ENCODE results near the gene BATF.

Gene BATF

GRCh38 chr14:75535164-75535898 lies 13.1 kb downstream of the BATF start:
- DNase-seq: no peak

GRCh38 chr14:75537071-75537470 lies 14.8 kb downstream of the BATF start:
- no peak for DNase-seq

GRCh38 chr14:75539162-75539560 lies 16.9 kb downstream of the BATF start:
- no peak for DNase-seq

- peak; percentile 84 for DNase-seq
Measured at GRCh38 chr14:75539561-75540478, 17.6 kb downstream of the BATF start.

- DNase-seq: no peak
Measured at GRCh38 chr14:75540479-75540851, 18.2 kb downstream of the BATF start.

GRCh38 chr14:75542588-75543091 lies 20.4 kb downstream of the BATF start:
- DNase-seq: peak; percentile 98

GRCh38 chr14:75543253-75543652 lies 21.0 kb downstream of the BATF start:
- no peak for DNase-seq

GRCh38 chr14:75543786-75544185 lies 21.5 kb downstream of the BATF start:
- peak; percentile 53 for DNase-seq

GRCh38 chr14:75545907-75546306 lies 23.6 kb downstream of the BATF start:
- DNase-seq: no peak

- no peak for DNase-seq
Measured at GRCh38 chr14:75547552-75548250, 25.4 kb downstream of the BATF start.

- DNase-seq: no peak
Measured at GRCh38 chr14:75548544-75548943, 26.3 kb downstream of the BATF start.

- DNase-seq: peak; percentile 91
Measured at GRCh38 chr14:75549169-75549568, 26.9 kb downstream of the BATF start.

- DNase-seq: no peak
Measured at GRCh38 chr14:75551021-75551420, 28.8 kb downstream of the BATF start.

GRCh38 chr14:75553157-75553556 lies 30.9 kb downstream of the BATF start:
- DNase-seq: no peak

- no peak for DNase-seq
Measured at GRCh38 chr14:75553761-75554364, 31.6 kb downstream of the BATF start.

GRCh38 chr14:75554482-75554881 lies 32.2 kb downstream of the BATF start:
- DNase-seq: no peak

GRCh38 chr14:75558440-75558839 lies 36.2 kb downstream of the BATF start:
- peak; percentile 78 for DNase-seq

- no peak for DNase-seq
Measured at GRCh38 chr14:75559045-75559444, 36.8 kb downstream of the BATF start.

- DNase-seq: peak; percentile 82
Measured at GRCh38 chr14:75559451-75560222, 37.4 kb downstream of the BATF start.

- DNase-seq: peak; percentile 74
Measured at GRCh38 chr14:75561013-75561432, 38.8 kb downstream of the BATF start.

GRCh38 chr14:75562089-75562488 lies 39.8 kb downstream of the BATF start:
- DNase-seq: peak; percentile 77

- DNase-seq: no peak
Measured at GRCh38 chr14:75562489-75562888, 40.2 kb downstream of the BATF start.

All from suppressor macrophage treated with lipopolysaccharide for 4 hours (primary cell).